Activated CD4-positive, alpha-beta T cell treated with anti-CD3 and anti-CD28 coated beads for 36 hours (primary cell): ENCODE results near the gene CROCC. TPM values are rescaled to one million over a fixed set of nuclear protein-coding genes. Genes with fewer than 3 reads are reported as not detected.
"Not testable (repeated sequence)": the region's sequence is repeated elsewhere in the genome, so short reads cannot be mapped to it uniquely, and the experiment has no call there.

Experiments used
- ATAC-seq: fragments of 200-7000 bp; cut with Tn5 transposase; one replicate; pipeline ENCODE4 v1.10.0; 2021; ENCODE audit warnings: mild to moderate bottlenecking, moderate library complexity
- CTCF ChIA-PET: fragments of 350-600 bp; sonication (Branson Sonifier 250); formaldehyde crosslinking; loops from one replicate; lab custom pipeline; 2021; ENCODE audit warnings: antibody characterized with exemption; lab: Charles Lee
- POLR2A ChIA-PET: fragments of 350-600 bp; sonication (Branson Sonifier 250); formaldehyde crosslinking; loops from one replicate; lab custom pipeline; 2021; ENCODE audit warnings: antibody characterized with exemption, inconsistent platforms; lab: Charles Lee
- DNase-seq: peaks from one replicate; pipeline ENCODE4 v3.0.0-alpha.2; 2020
- H3K27ac Mint-ChIP-seq: one replicate; pipeline ENCODE4 v1.8.0; 2021; ENCODE audit warnings: mixed read lengths
- H3K27me3 Mint-ChIP-seq: one replicate; pipeline ENCODE4 v1.8.0; 2021; ENCODE audit warnings: mixed read lengths
- H3K36me3 Mint-ChIP-seq: one replicate; pipeline ENCODE4 v1.8.0; 2021; ENCODE audit warnings: low read depth, mixed read lengths
- H3K4me1 Mint-ChIP-seq: one replicate; pipeline ENCODE4 v1.8.0; 2021; ENCODE audit warnings: mixed read lengths
- H3K4me3 Mint-ChIP-seq: one replicate; pipeline ENCODE4 v1.8.0; 2021; ENCODE audit warnings: mild to moderate bottlenecking, moderate library complexity, mixed read lengths
- H3K9me3 Mint-ChIP-seq: one replicate; pipeline ENCODE4 v1.8.0; 2021; ENCODE audit warnings: low read depth, mixed read lengths
- intact Hi-C, 2 experiments: fragments of 100-400 bp; cut with DNase I in 1 of 2; cut with micrococcal nuclease in 1 of 2; formaldehyde crosslinking; loops; one replicate each; pipeline versions ENCODE4 v1.14.2 to v1.15.1; 2022 to 2024; cut with DNase I, micrococcal nuclease
- total RNA-seq, 2 experiments: library from RNA; stranded (reverse); gene quantifications; one replicate each; pipeline ENCODE4 v1.2.3, GENCODE V29; 2021

Gene CROCC
- total RNA-seq, 2 experiments from 2014 or later: 18.4 to 25.7 TPM

GRCh38 chr1:16916036-16916880, 5.5 kb upstream of the CROCC start:
- POLR2A ChIA-PET: interaction anchor here (0.6 to 1.9 kb wide), 2 partner anchors 20 to 94 kb away, joined by 3 to 4 read pairs; no protein-coding TSS in a partner anchor
- not testable (repeated sequence) for ATAC-seq

GRCh38 chr1:16918371-16918770, 3.4 kb upstream of the CROCC start:
- no peaks in the 10 kb centered on the region for H3K9me3 Mint-ChIP-seq
- no peaks in the 10 kb centered on the region for H3K27me3 Mint-ChIP-seq
- ATAC-seq: no peak
- H3K36me3 Mint-ChIP-seq: no peaks in the 10 kb centered on the region
- intact Hi-C loops: no loop called here
- ChIA-PET CTCF (interaction anchor here (0.6 to 0.9 kb wide), 2 partner anchors 12 to 512 kb away, joined by 3 read pairs; no protein-coding TSS in a partner anchor), POLR2A (no interaction called here)
- DNase-seq: no peak
- no peak overlapping the region for H3K27ac Mint-ChIP-seq
- no peak overlapping the region for H3K4me3 Mint-ChIP-seq
- peaks cover 32% of the 10 kb centered on the region for H3K4me1 Mint-ChIP-seq

More at GRCh38 chr1:16916036-16916880, 5.5 kb upstream of the CROCC start:
- H3K4me3 Mint-ChIP-seq, DNase-seq, CTCF ChIA-PET, intact Hi-C loops, H3K9me3 Mint-ChIP-seq, H3K36me3 Mint-ChIP-seq, H3K27me3 Mint-ChIP-seq: not testable (repeated sequence)
- Mint-ChIP-seq H3K27ac (peak overlapping the region; percentile 1), H3K4me1 (peaks cover 34% of the 10 kb centered on the region)

GRCh38 chr1:16918936-16919665, 2.6 kb upstream of the CROCC start:
- ATAC-seq, H3K27me3 Mint-ChIP-seq, H3K36me3 Mint-ChIP-seq, H3K27ac Mint-ChIP-seq, H3K9me3 Mint-ChIP-seq, H3K4me3 Mint-ChIP-seq, intact Hi-C loops, DNase-seq: not testable (repeated sequence)
- CTCF ChIA-PET: interaction anchor here (0.6 to 0.9 kb wide), 4 partner anchors 10 to 513 kb away, joined by 3 read pairs; no protein-coding TSS in a partner anchor
- POLR2A ChIA-PET: interaction anchor here (0.6 kb wide), 1 partner anchor 14 kb away, joined by 3 read pairs; no protein-coding TSS in a partner anchor
- H3K4me1 Mint-ChIP-seq: peaks cover 28% of the 10 kb centered on the region

- POLR2A ChIA-PET: no interaction called here
- Mint-ChIP-seq H3K27ac (no peak overlapping the region), H3K9me3 (no peaks in the 10 kb centered on the region), H3K36me3 (no peaks in the 10 kb centered on the region), H3K4me1 (peaks cover 19% of the 10 kb centered on the region), H3K4me3 (no peak overlapping the region), H3K27me3 (no peaks in the 10 kb centered on the region)
- CTCF ChIA-PET: interaction anchor here (0.6 kb wide), 1 partner anchor 165 kb away, joined by 3 read pairs; no protein-coding TSS in a partner anchor
- ATAC-seq (no peak), DNase-seq (no peak)
- intact Hi-C loops: no loop called here
Observed at GRCh38 chr1:16920951-16921350, 780 bp upstream of the CROCC start.

- intact Hi-C loops: no loop called here
- ChIA-PET POLR2A (no interaction called here), CTCF (interaction anchor here (1.0 kb wide), 1 partner anchor 213 kb away, joined by 3 read pairs; no protein-coding TSS in a partner anchor)
- H3K4me3 Mint-ChIP-seq: peak overlapping the region; percentile 61
- DNase-seq (no peak), ATAC-seq (no peak)
- H3K27ac Mint-ChIP-seq: peak overlapping the region; percentile 67
- H3K9me3 Mint-ChIP-seq: no peaks in the 10 kb centered on the region
- H3K36me3 Mint-ChIP-seq: no peaks in the 10 kb centered on the region
- no peaks in the 10 kb centered on the region for H3K27me3 Mint-ChIP-seq
- H3K4me1 Mint-ChIP-seq: peaks cover 16% of the 10 kb centered on the region
Observed at GRCh38 chr1:16922466-16922865, 735 bp downstream of the CROCC start.

- no peaks in the 10 kb centered on the region for H3K27me3 Mint-ChIP-seq
- H3K27ac Mint-ChIP-seq: peak overlapping the region; percentile 67
- no peaks in the 10 kb centered on the region for H3K9me3 Mint-ChIP-seq
- no peak for DNase-seq
- intact Hi-C loops: no loop called here
- ChIA-PET CTCF (no interaction called here), POLR2A (no interaction called here)
- peak overlapping the region; percentile 61 for H3K4me3 Mint-ChIP-seq
- no peak for ATAC-seq
- H3K36me3 Mint-ChIP-seq: no peaks in the 10 kb centered on the region
- H3K4me1 Mint-ChIP-seq: peaks cover 16% of the 10 kb centered on the region
Observed at GRCh38 chr1:16922885-16923431, 1.2 kb downstream of the CROCC start.

- ATAC-seq (no peak), DNase-seq (no peak)
- H3K9me3 Mint-ChIP-seq: no peaks in the 10 kb centered on the region
- no peak overlapping the region for H3K4me3 Mint-ChIP-seq
- H3K4me1 Mint-ChIP-seq: peaks cover 16% of the 10 kb centered on the region
- H3K27me3 Mint-ChIP-seq: no peaks in the 10 kb centered on the region
- POLR2A ChIA-PET: no interaction called here
- CTCF ChIA-PET: no interaction called here
- no peaks in the 10 kb centered on the region for H3K36me3 Mint-ChIP-seq
- intact Hi-C loops: no loop called here
- H3K27ac Mint-ChIP-seq: no peak overlapping the region
Observed at GRCh38 chr1:16924216-16924918, 2.6 kb downstream of the CROCC start.

- no peak overlapping the region for H3K27ac Mint-ChIP-seq
- CTCF ChIA-PET: interaction anchor here (0.6 kb wide), 1 partner anchor 203 kb away, joined by 3 read pairs; no protein-coding TSS in a partner anchor
- H3K36me3 Mint-ChIP-seq: no peaks in the 10 kb centered on the region
- no peaks in the 10 kb centered on the region for H3K27me3 Mint-ChIP-seq
- H3K9me3 Mint-ChIP-seq: no peaks in the 10 kb centered on the region
- ATAC-seq: no peak
- H3K4me1 Mint-ChIP-seq: peaks cover 16% of the 10 kb centered on the region
- no peak for DNase-seq
- intact Hi-C loops: no loop called here
- POLR2A ChIA-PET: no interaction called here
- no peak overlapping the region for H3K4me3 Mint-ChIP-seq
Observed at GRCh38 chr1:16924919-16925477, 3.3 kb downstream of the CROCC start.

GRCh38 chr1:16925635-16926490, 4.1 kb downstream of the CROCC start:
- POLR2A ChIA-PET: no interaction called here
- CTCF ChIA-PET: interaction anchor here (0.6 kb wide), 1 partner anchor 204 kb away, joined by 3 read pairs; no protein-coding TSS in a partner anchor
- no peaks in the 10 kb centered on the region for H3K9me3 Mint-ChIP-seq
- ATAC-seq (no peak), DNase-seq (no peak)
- no peak overlapping the region for H3K4me3 Mint-ChIP-seq
- intact Hi-C loops: no loop called here
- H3K27ac Mint-ChIP-seq: no peak overlapping the region
- H3K36me3 Mint-ChIP-seq: no peaks in the 10 kb centered on the region
- H3K27me3 Mint-ChIP-seq: no peaks in the 10 kb centered on the region
- H3K4me1 Mint-ChIP-seq: peaks cover 15% of the 10 kb centered on the region

- ChIA-PET CTCF (no interaction called here), POLR2A (no interaction called here)
- no peak for ATAC-seq
- no peak for DNase-seq
- no peaks in the 10 kb centered on the region for H3K27me3 Mint-ChIP-seq
- no peak overlapping the region for H3K27ac Mint-ChIP-seq
- H3K4me1 Mint-ChIP-seq: peaks cover 8% of the 10 kb centered on the region
- intact Hi-C loops: loop anchor here in 1 of 2 experiments (1.0 kb wide), 1 partner anchor 13 kb away; no protein-coding TSS in a partner anchor
- no peak overlapping the region for H3K4me3 Mint-ChIP-seq
- no peaks in the 10 kb centered on the region for H3K9me3 Mint-ChIP-seq
- H3K36me3 Mint-ChIP-seq: no peaks in the 10 kb centered on the region
Observed at GRCh38 chr1:16926491-16927073, 4.9 kb downstream of the CROCC start.
